ENCODE results near the gene QDPR.
A peak's percentile ranks its signal among the peaks of the same experiment; 100 is the strongest.

Gene QDPR

GRCh38 chr4:17531538-17532285 lies 19.8 kb upstream of the QDPR start:
- Histone ChIP-seq H3K27ac (no peak overlapping the region), H3K4me3 (no peak overlapping the region)

- H3K27ac ChIP-seq: no peak overlapping the region
- no peak overlapping the region for H3K4me3 ChIP-seq
Measured at GRCh38 chr4:17528551-17529165, 16.8 kb upstream of the QDPR start.

GRCh38 chr4:17526695-17527477 lies 15.0 kb upstream of the QDPR start:
- H3K27ac ChIP-seq: no peak overlapping the region
- H3K4me3 ChIP-seq: no peak overlapping the region

GRCh38 chr4:17523662-17524061 lies 11.8 kb upstream of the QDPR start:
- Histone ChIP-seq H3K27ac (no peak overlapping the region), H3K4me3 (no peak overlapping the region)

GRCh38 chr4:17521595-17521994 lies 9.7 kb upstream of the QDPR start:
- no peak overlapping the region for H3K4me3 ChIP-seq
- H3K27ac ChIP-seq: no peak overlapping the region

GRCh38 chr4:17517664-17518063 lies 5.8 kb upstream of the QDPR start:
- Histone ChIP-seq H3K4me3 (no peak overlapping the region), H3K27ac (no peak overlapping the region)

- Histone ChIP-seq H3K27ac (no peak overlapping the region), H3K4me3 (no peak overlapping the region)
Measured at GRCh38 chr4:17516980-17517379, 5.1 kb upstream of the QDPR start.

- no peak overlapping the region for H3K4me3 ChIP-seq
- H3K27ac ChIP-seq: no peak overlapping the region
Measured at GRCh38 chr4:17515445-17516407, 3.8 kb upstream of the QDPR start.

GRCh38 chr4:17514865-17515264 lies 3.0 kb upstream of the QDPR start, which contains the start of gene CLRN2:
CLRN2 (plus strand) TSS chr4:17515165; CDS start chr4:17515267, 102 bp downstream.
- Histone ChIP-seq H3K27ac (no peak within 1 kb of the TSS), H3K4me3 (no peak within 1 kb of the TSS)

- no peak overlapping the region for H3K4me3 ChIP-seq
- no peak overlapping the region for H3K27ac ChIP-seq
Measured at GRCh38 chr4:17512973-17513665, 1.2 kb upstream of the QDPR start.

GRCh38 chr4:17511509-17511949 lies 361 bp downstream of the QDPR start:
- peak overlapping the region in 18 of 21 experiments; percentile 30 to 85 (median 69) for H3K27ac ChIP-seq
- H3K4me3 ChIP-seq: peak overlapping the region; percentile 60 to 84 (median 71)

- Histone ChIP-seq H3K4me3 (peak overlapping the region; percentile 60 to 84 (median 71)), H3K27ac (peak overlapping the region in 10 of 21 experiments; percentile 36 to 81 (median 71))
Measured at GRCh38 chr4:17511051-17511450, 839 bp downstream of the QDPR start.

GRCh38 chr4:17510582-17510981 lies 1.3 kb downstream of the QDPR start:
- H3K27ac ChIP-seq: no peak overlapping the region
- no peak overlapping the region for H3K4me3 ChIP-seq

- no peak overlapping the region for H3K27ac ChIP-seq
Measured at GRCh38 chr4:17504081-17504480, 7.8 kb downstream of the QDPR start.

GRCh38 chr4:17502756-17503155 lies 9.1 kb downstream of the QDPR start:
- H3K27ac ChIP-seq: no peak overlapping the region
- no peak overlapping the region for H3K4me3 ChIP-seq

More at GRCh38 chr4:17504081-17504480, 7.8 kb downstream of the QDPR start:
- H3K4me3 ChIP-seq: no peak overlapping the region

- Histone ChIP-seq H3K27ac (no peak overlapping the region), H3K4me3 (no peak overlapping the region)
Measured at GRCh38 chr4:17500574-17500973, 11.3 kb downstream of the QDPR start.

GRCh38 chr4:17497890-17498523 lies 13.9 kb downstream of the QDPR start:
- no peak overlapping the region for H3K4me3 ChIP-seq
- no peak overlapping the region for H3K27ac ChIP-seq
